Measurements from ENCODE around the gene BICRAL.
"Not testable (repeated sequence)": the region's sequence is repeated elsewhere in the genome, so short reads cannot be mapped to it uniquely, and the experiment has no call there.

BICRAL gene

GRCh38 chr6:42771741-42772100 lies 10.1 kb upstream of the BICRAL start:
- H3K4me3 ChIP-seq: no peak overlapping the region
- TF ChIP-seq POLR2AphosphoS5 (IDR thresholded peaks at IDR 0.05; ENCODE audit: borderline replicate concordance, low read depth, low read length) (no peak), EZH2 (IDR thresholded peaks at IDR 0.05) (no peak), FOXP2 (optimal IDR thresholded peaks at IDR 0.05; ENCODE audit: control extremely low read depth, extremely low read length, insufficient read depth) (no peak)
- no peak overlapping the region for H3K9ac ChIP-seq (ENCODE audit: insufficient read length)
- H3K27ac ChIP-seq: no peak overlapping the region
- H3K36me3 ChIP-seq (ENCODE audit: insufficient read depth, low read length): no peaks in the 10 kb centered on the region
- no peaks in the 10 kb centered on the region for H3K9me3 ChIP-seq (ENCODE audit: low read depth, low read length)
- no peak for DNase-seq (ENCODE audit: low read depth, low spot score)

- DNase-seq (ENCODE audit: low read depth, low spot score): no peak
- H3K36me3 ChIP-seq (ENCODE audit: insufficient read depth, low read length): no peaks in the 10 kb centered on the region
- H3K9me3 ChIP-seq (ENCODE audit: low read depth, low read length): no peaks in the 10 kb centered on the region
- no peak overlapping the region for H3K4me3 ChIP-seq
- no peak overlapping the region for H3K27ac ChIP-seq
- no peak for TF ChIP-seq POLR2AphosphoS5 (IDR thresholded peaks at IDR 0.05; ENCODE audit: borderline replicate concordance, low read depth, low read length)
- TF ChIP-seq EZH2 (IDR thresholded peaks at IDR 0.05): no peak
- TF ChIP-seq FOXP2 (optimal IDR thresholded peaks at IDR 0.05; ENCODE audit: control extremely low read depth, extremely low read length, insufficient read depth): no peak
- no peak overlapping the region for H3K9ac ChIP-seq (ENCODE audit: insufficient read length)
Observed at GRCh38 chr6:42774201-42774600, 7.7 kb upstream of the BICRAL start.

GRCh38 chr6:42774821-42775487 lies 6.9 kb upstream of the BICRAL start:
- not testable (repeated sequence) for DNase-seq (ENCODE audit: low read depth, low spot score); H3K9me3 ChIP-seq (ENCODE audit: low read depth, low read length); H3K36me3 ChIP-seq (ENCODE audit: insufficient read depth, low read length); H3K27ac ChIP-seq; H3K4me3 ChIP-seq; H3K9ac ChIP-seq (ENCODE audit: insufficient read length)

- 0 out of 2 replicates have a peak overlapping the region, but pooled peaks have one; percentile 61 for H3K27ac ChIP-seq
- H3K9me3 ChIP-seq (ENCODE audit: low read depth, low read length): no peaks in the 10 kb centered on the region
- H3K36me3 ChIP-seq (ENCODE audit: insufficient read depth, low read length): no peaks in the 10 kb centered on the region
- H3K9ac ChIP-seq (ENCODE audit: insufficient read length): no peak overlapping the region
- no peak overlapping the region for H3K4me3 ChIP-seq
- no peak for TF ChIP-seq FOXP2 (optimal IDR thresholded peaks at IDR 0.05; ENCODE audit: control extremely low read depth, extremely low read length, insufficient read depth)
- TF ChIP-seq POLR2AphosphoS5 (IDR thresholded peaks at IDR 0.05; ENCODE audit: borderline replicate concordance, low read depth, low read length): no peak
- no peak for TF ChIP-seq EZH2 (IDR thresholded peaks at IDR 0.05)
- DNase-seq (ENCODE audit: low read depth, low spot score): no peak
Observed at GRCh38 chr6:42777126-42777822, 4.6 kb upstream of the BICRAL start.

- Histone ChIP-seq H3K9ac (ENCODE audit: insufficient read length) (no peak overlapping the region), H3K27ac (no peak overlapping the region), H3K4me3 (no peak overlapping the region), H3K9me3 (ENCODE audit: low read depth, low read length) (no peaks in the 10 kb centered on the region), H3K36me3 (ENCODE audit: insufficient read depth, low read length) (no peaks in the 10 kb centered on the region)
- DNase-seq (ENCODE audit: low read depth, low spot score): no peak
- TF ChIP-seq FOXP2 (optimal IDR thresholded peaks at IDR 0.05; ENCODE audit: control extremely low read depth, extremely low read length, insufficient read depth): no peak
- TF ChIP-seq POLR2AphosphoS5 (IDR thresholded peaks at IDR 0.05; ENCODE audit: borderline replicate concordance, low read depth, low read length): no peak
- TF ChIP-seq EZH2 (IDR thresholded peaks at IDR 0.05): no peak
Observed at GRCh38 chr6:42778122-42778521, 3.7 kb upstream of the BICRAL start.

- H3K9ac ChIP-seq (ENCODE audit: insufficient read length): no peak overlapping the region
Observed at GRCh38 chr6:42779521-42779920, 2.3 kb upstream of the BICRAL start.

GRCh38 chr6:42781546-42781795 lies 381 bp upstream of the BICRAL start:
- DNase-seq (ENCODE audit: low read depth, low spot score): no peak
- no peak for TF ChIP-seq POLR2AphosphoS5 (IDR thresholded peaks at IDR 0.05; ENCODE audit: borderline replicate concordance, low read depth, low read length)
- no peak for TF ChIP-seq EZH2 (IDR thresholded peaks at IDR 0.05)
- TF ChIP-seq FOXP2 (optimal IDR thresholded peaks at IDR 0.05; ENCODE audit: control extremely low read depth, extremely low read length, insufficient read depth): no peak
- peak overlapping the region; percentile 85 for H3K4me3 ChIP-seq
- H3K9me3 ChIP-seq (ENCODE audit: low read depth, low read length): no peaks in the 10 kb centered on the region
- peak overlapping the region; percentile 97 for H3K9ac ChIP-seq (ENCODE audit: insufficient read length)
- peak overlapping the region; percentile 99; the same call in 1 of the 2 replicates for H3K27ac ChIP-seq
- no peaks in the 10 kb centered on the region; the same call in 1 of the 2 replicates for H3K36me3 ChIP-seq (ENCODE audit: insufficient read depth, low read length)

More at GRCh38 chr6:42779521-42779920, 2.3 kb upstream of the BICRAL start:
- TF ChIP-seq POLR2AphosphoS5 (IDR thresholded peaks at IDR 0.05; ENCODE audit: borderline replicate concordance, low read depth, low read length) (no peak), EZH2 (IDR thresholded peaks at IDR 0.05) (no peak), FOXP2 (optimal IDR thresholded peaks at IDR 0.05; ENCODE audit: control extremely low read depth, extremely low read length, insufficient read depth) (no peak)
- Histone ChIP-seq H3K4me3 (no peak overlapping the region), H3K27ac (no peak overlapping the region), H3K36me3 (ENCODE audit: insufficient read depth, low read length) (no peaks in the 10 kb centered on the region; the same call in 1 of the 2 replicates), H3K9me3 (ENCODE audit: low read depth, low read length) (no peaks in the 10 kb centered on the region)
- no peak for DNase-seq (ENCODE audit: low read depth, low spot score)

- Histone ChIP-seq H3K9me3 (ENCODE audit: low read depth, low read length) (no peaks in the 10 kb centered on the region), H3K4me3 (peak overlapping the region; percentile 85), H3K36me3 (ENCODE audit: insufficient read depth, low read length) (no peaks in the 10 kb centered on the region; the same call in 1 of the 2 replicates), H3K27ac (peak overlapping the region; percentile 99), H3K9ac (ENCODE audit: insufficient read length) (peak overlapping the region; percentile 97)
- TF ChIP-seq EZH2 (IDR thresholded peaks at IDR 0.05) (no peak), POLR2AphosphoS5 (IDR thresholded peaks at IDR 0.05; ENCODE audit: borderline replicate concordance, low read depth, low read length) (peak; percentile 67)
- DNase-seq (ENCODE audit: low read depth, low spot score): no peak
Observed at GRCh38 chr6:42782689-42783176, 881 bp downstream of the BICRAL start.

Data from SK-N-MC (cell line).